Body of pancreas (tissue), 4 donors: ENCODE measurements around the gene PIBF1.

Experiments used
- CTCF ChIP-seq, 7 experiments: fragments of 450-650 bp in 4 of 7; fragments of 200-600 bp in 3 of 7; sonication (generic) in 3 of 7; IDR thresholded peaks; one replicate each; pipeline ENCODE4 v1.5.1; 2016 to 2019; ENCODE audit warnings: antibody characterized with exemption in 7 of 7
- POLR2A ChIP-seq, 3 donors: fragments of 450-650 bp; IDR thresholded peaks; one replicate each; pipeline ENCODE4 v1.6.1; 2016; ENCODE audit warnings: antibody characterized with exemption in 3 of 3, mild to moderate bottlenecking in 2 of 3

DNA sequence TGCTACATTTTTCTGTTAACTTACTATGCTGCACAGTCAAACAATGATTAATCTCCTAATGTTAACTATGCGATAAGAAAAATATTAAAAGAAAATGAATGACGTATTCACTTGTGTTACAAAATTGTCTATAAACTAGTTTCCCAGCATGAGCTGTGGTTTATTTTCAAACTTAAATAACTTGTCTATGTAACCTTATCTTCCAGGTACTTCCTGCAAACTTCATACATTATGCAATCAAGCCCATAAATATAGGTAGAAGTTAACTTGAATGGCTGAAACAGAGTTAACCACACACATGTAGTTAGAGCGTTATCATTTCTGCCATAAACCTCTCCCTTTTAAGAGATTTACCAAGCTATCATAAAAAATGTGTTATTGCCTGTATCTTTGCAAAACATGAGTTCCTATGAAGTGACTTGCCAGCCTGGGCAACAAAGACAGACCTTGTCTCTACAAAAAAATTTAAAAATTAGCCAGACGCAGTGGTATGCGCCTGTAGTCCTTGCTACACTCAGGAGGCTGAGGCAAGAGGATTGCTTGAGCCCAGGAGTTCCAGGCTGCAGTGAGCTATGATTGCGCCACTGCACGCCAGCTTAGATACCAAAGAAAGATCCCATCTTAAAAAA lies 259.1 kb downstream of the PIBF1 start:
- no peak for TF ChIP-seq CTCF (IDR thresholded peaks at IDR 0.05)
- TF ChIP-seq POLR2A (IDR thresholded peaks at IDR 0.05) = no peak
